Left forelimb (tissue), 1 donor: ENCODE data around the gene PPP2R5E.

ENCODE experiments used
- DNase-seq: peaks from one replicate; pipeline ENCODE4 v3.0.0-alpha.2; 2018; ENCODE audit warnings: low spot score

Gene PPP2R5E

DNA sequence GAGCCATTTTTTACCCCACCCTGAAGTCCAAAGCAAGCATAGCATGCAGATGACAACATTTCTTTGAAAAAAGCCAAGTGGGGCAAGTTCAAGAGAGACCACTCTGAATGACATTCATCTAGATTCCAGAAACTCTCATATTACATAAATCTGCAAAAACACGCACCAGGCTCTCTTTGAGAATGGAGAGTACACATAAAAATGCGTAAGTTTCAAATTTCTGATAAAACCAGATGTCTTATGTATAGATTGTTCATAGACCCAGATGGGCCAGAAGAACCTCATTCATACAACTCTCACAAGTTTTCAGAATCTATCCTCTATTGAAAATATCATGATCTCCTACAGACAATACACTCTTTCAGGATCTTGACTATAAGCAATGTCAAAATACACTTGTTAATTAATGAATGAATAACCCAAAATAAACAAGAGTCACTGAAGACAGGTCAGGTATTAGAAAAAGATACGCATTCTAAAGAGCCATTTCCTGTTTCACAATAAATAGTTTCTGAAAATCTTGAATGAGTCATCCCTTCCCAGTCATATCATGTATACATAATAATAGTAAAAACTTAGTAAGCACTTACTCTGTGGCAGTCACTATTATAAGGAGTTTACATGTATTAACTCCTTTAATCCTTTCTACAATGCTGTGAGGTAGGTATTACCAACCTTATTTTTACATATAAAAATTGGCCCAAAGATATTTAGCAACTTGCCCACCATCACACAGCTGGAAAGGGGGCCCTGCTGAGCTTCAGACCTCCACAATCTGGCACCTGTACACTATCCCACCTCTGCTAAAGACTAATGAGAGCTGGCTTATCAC is 72.0 kb downstream of the PPP2R5E start:
- no peak for DNase-seq

DNA sequence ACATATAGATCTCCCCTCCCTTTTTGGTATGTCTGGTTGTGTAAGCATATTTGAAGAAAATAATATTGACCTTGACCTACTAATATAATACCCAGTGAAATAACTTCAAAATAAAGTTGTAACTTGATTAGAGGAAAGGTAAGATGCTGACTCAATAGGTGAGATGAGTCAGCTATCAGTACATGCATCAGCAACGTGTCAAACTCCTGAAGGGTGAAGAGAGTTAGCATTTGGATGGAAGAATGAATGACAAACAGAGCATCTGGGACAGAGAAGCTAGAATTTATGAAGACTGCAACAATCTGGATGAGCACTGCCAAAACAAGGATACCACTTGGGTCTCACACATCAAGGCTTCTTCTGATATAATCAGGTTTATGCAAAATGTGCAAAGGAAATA is 74.9 kb downstream of the PPP2R5E start:
- DNase-seq, result no peak

DNA sequence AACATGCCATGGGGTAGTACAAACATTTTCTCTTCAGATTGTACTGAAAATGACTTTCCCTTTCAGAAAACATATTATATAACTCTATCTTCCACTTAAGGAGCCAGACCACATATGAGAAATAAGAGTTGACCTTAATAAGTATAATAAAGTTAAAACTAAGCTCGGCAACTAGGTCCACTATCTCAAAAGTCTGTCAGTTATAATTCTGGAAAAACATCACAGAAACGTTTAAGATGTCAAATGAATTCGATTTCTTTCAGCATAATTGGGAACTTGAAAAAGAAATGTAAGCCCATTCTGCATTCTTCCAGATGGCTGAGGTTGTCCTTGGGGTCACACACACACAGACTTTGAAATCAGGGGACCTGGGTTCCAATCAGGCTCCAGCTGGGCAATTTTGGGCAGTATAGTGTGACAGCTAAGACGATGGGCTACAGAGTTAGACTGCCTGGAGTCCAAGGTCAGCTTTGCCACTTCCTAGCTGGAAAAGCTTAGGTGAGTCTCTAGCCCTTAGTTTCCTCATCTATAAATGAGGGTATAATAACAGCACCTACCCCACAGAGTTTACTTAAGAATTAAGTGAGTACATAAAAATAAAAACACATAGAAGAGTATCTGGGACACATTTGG is 75.6 kb downstream of the PPP2R5E start:
- no peak for DNase-seq

DNA sequence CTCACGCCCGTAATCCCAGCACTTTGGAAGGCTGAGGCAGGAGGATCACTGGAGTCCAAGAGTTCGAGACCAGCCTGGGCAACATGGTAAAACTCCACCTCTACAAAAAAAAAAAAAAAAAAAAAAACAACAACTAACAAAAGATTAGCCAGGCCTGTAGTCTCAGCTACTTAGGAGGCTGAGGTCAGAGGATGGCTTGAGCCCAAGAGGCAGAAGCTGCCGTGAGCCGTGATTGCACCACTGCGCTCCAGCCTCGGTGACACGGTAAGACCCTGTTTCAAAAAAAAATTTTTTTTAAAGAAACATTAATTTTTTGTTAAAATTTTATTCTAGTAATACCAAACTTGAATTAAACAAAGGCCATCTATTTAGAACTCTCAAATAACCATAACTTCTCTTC is 77.8 kb downstream of the PPP2R5E start:
- no peak for DNase-seq

DNA sequence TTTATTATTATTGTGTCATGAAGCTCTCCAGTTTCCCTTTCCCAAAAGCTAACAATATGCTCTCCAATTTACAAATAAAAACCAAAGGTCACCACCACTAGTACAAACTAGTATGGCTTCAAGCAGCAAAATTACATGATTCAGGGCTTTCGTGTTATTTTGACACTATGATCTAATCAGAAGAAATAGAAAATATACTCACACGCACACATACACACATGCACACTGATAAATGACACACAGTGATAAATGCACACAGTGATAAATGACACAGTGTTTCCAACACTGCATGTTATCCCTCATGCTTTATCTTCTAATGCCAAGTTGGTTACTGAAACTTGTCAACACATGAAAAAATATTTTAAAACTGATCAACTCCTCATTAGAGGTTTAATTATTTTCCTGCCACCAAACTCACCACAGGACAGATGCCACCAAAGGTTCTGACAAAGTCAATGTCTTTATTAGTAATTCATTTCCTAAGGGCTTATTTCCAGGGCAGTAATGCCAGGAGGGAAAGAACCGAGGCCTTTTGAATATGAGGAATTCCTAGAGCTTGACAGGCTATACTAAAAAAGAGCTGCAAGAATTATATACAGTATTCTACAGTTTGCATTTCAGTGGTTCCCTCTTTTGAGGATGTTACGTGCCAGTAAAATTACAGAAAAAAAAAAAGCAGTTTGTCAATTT is 82.4 kb downstream of the PPP2R5E start:
- DNase-seq, result no peak

DNA sequence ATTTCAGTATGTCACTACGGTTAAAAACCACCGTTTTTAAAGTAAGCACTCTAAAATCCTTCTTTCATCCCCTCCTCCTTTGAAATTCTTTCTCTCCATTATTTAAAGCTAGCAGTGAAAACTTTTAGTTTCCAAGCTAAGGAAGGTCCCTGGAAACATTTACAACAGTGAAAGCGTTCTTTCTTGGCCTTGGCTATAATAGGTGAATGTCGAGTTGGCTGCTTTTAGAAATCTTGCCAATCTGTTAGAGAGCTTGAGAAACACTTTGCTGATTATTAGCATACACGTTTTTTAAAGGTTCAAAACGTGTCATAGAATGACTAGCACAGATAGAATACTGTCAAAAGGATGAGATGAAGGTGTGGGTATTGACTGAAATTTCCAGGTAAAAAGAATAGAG is 83.4 kb downstream of the PPP2R5E start:
- DNase-seq, result no peak

DNA sequence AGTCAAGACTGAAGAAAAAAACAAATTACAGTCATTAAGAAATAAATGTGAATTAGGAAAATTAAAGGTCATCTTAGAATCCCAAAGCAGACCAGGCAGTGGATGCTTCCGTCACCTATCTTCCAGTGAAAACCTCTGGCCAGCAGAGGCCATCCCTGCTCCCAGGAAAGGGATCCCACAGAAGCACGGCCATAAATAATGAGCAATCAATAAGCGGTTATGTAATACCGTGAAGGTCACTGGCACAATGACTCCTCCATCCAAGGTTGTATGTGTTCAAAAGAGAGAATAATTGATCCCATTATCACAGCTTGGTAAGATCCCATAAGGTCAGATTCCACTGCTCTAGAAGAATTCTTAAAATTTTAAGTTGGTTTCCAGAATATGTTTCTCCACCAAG is 85.7 kb downstream of the PPP2R5E start:
- no peak for DNase-seq

DNA sequence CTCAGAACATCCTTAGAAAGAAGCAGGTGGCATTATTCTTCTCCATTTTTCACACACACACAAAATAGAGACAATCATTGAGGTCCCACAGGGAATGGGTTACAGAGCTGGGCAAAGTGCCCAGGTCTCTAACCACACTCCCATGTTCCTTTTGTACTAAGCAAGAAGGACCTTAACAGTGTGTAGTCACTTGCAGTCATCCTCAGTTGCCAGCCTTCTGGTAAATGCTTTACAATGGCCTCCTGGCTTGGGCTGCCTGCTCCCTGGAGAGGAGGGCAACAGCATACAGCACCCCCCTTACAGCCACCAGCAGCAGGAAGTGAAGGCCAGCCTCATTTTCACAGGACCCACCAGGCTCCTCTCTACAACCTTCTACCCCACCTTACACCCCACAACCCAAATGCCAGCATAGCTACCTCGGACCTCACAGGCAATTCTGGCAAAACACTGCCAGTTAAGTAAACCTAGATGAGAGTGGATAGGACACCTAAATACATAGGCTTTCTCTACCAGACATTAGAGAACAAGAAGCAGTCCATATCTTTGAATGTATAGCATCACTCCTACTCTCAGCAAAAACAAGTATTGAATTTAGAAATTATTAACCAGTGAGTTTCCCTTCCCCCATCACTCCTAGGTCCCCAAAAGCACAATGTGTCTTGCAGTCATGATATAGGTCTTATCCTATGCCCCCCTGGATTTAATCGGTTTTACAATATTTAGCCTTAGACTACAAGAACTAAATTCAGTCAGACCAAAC is 88.1 kb downstream of the PPP2R5E start:
- DNase-seq, result no peak

DNA sequence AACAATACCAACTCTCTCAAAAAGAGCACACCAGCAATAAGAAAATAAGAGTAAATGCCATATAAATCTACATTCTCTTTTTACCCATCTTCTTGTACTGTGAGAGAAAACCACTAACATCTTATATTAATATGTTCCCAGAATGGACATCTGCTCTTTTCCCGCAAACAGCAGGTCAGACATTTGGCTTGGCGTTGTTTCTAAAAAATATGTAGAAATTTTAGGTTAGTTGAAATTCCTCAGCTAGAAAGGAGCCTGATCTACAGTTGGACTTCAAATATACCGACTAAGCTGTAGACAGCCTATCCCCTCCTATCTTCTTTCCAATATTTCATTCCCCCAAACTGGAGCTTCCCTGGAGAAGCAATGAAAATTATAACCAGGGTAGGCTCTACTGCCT is 88.7 kb downstream of the PPP2R5E start:
- no peak for DNase-seq

DNA sequence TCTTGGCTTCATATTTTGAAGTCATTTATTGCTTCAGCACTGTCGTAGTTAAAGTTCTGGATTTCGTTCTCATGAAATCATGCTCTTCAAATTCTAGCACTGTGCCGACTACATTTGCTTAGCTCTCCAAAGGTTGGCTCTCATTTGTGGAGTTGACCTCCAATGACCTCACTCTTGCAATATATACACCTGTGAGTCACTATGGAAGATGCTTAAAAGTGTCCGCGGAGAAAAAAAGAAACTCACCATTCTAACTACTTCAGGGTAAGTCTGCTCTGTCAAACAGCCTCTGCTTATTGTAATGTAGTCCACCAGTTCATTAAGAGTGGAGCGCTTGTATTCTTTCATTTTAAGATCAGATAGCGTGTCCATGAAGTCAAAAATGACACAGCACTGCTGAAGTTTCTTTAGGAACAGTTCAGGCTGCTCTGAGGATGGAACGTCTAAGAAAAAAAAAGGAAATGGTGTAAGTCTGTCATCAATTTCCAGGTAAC is 89.7 kb downstream of the PPP2R5E start:
- DNase-seq, result no peak

DNA sequence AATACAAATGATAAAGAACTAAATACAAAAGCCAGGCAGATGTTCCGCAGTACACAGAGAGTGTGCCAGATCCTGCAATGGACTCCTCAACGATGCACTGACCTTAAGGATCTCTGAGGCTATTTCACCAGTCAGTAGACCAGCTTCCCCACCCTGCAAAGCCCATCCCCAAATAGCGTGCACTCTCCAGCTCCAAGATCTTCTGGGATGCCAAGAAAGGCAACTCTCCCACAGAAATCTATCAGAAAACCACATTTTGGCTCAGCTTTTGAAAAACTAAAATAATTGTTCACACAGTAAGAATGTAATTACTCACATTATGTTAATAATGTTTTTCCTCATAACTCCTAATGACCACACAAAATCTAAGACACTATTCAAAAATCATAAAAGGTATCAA is 90.4 kb downstream of the PPP2R5E start:
- no peak for DNase-seq

DNA sequence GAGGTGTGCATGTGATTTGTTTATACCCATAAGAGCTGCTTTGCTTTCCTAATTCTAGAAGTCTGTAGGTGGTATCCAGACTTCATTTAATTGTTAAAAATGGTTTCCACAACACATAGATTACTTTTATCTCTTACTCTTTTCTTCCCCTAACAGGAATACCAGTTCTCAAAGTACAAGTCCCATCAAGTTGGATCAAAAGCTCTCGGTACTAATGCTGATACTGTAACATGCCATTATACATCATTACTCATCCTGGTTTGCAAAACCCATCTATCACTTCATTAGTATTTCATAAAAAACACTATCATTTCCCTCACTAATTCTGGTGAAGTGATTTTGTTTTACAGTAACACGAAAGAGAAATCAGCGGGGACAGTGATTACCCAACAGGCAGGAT is 94.3 kb downstream of the PPP2R5E start:
- no peak for DNase-seq

DNA sequence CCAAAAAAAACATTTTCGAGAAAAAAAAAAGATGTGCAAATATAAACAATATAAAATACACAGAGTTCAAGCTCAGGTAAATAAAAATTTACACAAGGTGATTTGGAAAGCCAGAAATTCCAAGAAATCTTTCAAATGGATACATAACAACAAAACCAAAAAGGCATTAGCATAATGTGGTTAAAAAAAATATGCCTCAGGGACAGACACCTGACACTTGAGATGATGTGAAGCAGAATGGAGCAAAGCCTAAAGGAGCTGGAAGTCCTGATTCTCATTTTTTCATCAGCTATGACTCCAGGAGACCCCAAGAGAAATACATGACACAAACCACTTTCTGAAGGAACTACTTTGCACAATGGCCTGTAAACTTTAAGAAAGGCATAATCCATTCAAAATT is 98.6 kb downstream of the PPP2R5E start:
- no peak for DNase-seq

DNA sequence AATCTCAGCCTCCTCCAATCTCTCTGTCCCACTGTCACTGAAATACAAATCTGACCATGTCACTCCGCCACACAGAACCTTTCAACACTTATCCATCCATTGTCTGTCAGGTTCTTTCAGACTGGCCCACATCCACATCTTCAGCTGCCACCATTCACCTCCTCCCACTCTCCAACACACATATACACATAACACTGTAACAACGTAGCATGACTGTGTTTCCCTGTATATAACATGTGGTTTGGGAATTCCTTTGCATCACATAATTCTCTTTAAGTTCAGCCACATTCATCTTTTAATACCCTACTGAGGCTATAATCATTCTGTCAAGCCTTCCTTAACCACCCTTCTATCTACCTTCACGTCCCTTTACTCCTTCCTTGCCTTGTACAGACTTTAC is 99.2 kb downstream of the PPP2R5E start:
- DNase-seq, result no peak

DNA sequence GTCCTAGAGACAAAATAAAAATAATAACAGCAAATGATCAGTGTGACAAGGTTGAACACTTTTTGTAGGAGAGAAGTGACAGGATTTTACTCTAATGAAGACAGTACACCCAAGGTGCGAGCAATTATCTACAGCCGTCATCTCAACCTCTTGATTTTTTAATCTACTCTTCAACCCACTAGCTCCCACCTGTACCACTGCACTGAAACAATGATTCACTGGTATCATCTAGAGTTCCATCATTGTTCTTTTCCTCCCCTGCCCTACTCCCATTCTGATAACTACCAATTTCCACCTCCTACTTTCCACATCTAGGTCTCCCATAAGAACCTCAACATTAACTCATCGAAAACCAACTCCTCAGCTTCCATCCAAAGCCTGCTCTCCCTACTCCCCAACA is 99.8 kb downstream of the PPP2R5E start:
- no peak for DNase-seq

DNA sequence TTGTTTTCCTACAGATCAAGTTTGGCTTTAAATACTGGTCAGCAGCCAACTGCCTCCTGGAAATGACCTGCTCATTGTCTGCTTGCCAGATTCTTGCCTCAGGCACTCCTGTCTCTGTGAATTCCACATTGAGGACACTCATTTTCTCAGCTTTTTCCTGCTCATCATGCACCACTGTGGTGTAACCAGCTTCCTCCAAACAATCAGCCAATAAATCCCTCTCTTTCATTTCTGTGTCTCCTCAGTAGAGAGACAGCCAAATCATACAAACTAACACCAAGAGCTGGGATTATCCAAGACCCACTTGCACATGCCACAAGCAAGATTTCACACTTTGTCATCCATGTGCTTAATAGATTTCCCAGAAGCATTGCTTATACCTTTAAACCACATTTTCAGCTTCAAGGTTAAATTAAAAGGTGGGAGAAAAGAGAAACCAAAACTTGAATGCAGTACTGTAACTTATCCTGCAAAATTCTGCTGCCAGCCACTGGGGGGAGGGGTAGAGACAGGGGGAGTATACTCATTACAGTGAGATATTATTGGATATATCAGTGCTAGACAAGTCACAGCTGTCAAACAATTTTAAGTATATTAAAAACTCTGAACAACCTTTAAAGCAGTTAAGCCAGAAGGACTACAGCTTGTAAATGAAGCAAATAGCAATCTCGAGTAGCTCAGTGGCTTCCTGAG is 105.0 kb downstream of the PPP2R5E start:
- peak; percentile 82 for DNase-seq

DNA sequence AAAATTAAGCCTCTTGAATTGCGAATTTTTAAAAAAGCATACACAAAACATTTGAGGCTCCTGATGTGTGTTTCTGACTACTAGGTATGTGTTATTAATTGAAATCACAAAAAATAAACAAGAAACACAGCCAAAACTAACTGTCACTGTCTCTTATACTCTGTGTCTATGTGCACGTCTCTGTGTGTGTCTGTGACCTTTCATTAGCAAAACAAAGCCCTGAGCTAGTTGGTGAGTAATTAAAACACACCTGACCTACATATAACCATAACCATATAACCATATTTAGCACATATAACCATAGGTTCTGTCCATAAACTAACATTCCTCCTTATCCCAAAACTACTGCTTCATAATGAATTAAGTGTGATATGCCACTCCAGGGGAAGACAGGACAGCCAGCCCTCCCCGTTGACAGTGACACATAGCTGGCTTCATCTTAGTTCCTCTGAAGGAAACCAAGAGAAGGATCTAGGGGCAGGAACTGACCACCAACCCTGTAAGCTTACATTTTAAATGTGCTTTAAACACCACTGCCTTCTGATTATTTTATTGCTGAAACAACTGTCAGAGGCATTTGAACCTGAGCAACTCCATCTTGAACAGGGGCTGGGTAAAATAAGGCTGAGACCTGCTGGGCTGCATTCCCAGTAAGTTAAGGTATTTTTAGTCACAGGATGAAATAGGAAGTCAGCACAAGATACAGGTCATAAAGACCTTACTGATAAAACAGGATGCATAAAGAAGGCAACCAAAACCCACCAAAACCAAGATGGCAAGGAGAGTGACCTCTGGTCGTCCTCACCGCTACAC is 106.7 kb downstream of the PPP2R5E start:
- DNase-seq, result no peak

DNA sequence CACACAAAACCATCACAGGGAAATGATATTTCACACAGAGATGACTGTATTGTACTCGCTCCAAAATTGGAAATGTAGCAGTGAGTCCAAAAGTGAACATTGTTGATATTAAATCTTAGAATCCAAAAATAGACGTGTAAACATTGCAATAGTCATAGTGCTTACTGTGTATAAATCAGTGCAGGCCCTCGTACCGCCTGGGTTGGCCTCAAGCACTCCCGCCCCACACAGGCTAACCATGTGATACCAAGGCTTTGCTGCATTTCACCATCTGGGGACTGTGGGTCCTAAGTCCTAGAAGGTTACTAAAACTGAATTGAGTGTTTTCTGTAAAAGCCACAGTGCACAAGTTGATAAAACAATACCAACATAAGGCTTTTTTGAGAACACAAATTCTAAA is 107.3 kb downstream of the PPP2R5E start:
- no peak for DNase-seq

DNA sequence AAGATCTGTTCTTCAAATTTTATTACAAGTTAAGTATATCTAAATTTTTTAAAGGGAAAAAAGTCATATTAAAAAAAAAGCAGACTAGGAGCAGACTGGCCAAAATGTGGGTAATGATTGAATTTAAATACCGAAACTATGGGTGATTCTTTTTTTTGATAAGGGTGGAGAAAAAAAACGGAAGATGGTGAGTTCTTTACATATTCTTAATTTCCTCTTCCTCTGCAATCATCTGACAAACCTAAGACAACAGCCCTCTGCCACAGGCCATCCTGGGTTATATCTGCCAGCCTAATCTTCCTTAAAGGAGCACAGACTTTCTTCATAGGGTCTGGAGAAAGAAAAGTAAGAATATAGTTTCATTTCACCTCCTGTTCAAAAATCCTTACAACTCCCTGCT is 108.0 kb downstream of the PPP2R5E start:
- no peak for DNase-seq

DNA sequence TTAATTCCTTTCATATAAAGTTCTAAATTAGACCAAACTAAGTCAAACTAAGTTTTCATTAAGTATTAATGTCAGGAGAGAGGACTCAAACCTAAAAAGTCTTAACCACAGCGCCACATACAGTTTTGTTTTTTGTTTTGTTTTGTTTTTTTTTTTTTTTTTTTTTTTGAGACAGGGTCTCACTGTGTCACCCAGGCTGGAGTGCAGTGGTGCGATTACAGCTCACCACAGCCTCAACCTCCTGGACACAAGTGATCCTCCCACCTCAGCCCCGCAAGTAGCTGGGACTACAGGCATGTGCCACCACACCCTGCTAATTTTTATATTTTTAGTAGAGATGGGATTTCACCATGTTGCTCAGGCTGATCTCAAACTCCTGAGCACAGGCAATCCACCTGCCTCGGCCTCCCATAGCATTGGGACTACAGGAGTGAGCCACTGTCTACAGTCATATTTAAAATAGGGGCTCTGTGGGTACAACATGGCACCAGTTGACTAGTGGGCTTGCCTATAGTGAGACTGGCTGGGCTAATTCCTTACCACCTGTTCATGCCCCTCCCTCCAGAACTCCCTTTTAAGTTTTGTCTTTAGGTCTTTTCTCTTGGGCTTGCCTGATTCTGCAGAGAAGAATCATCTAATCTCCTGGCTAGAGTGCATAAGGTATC is 110.2 kb downstream of the PPP2R5E start:
- no peak for DNase-seq
